ENCODE measurements around the gene GP2. TPM values are rescaled to one million over a fixed set of nuclear protein-coding genes. Genes with fewer than 3 reads are reported as not detected.
"Not testable (repeated sequence)": the region's sequence is repeated elsewhere in the genome, so short reads cannot be mapped to it uniquely, and the experiment has no call there.

Gene GP2
- polyA plus RNA-seq, 3 donors from 2014 or later: not detected

DNA sequence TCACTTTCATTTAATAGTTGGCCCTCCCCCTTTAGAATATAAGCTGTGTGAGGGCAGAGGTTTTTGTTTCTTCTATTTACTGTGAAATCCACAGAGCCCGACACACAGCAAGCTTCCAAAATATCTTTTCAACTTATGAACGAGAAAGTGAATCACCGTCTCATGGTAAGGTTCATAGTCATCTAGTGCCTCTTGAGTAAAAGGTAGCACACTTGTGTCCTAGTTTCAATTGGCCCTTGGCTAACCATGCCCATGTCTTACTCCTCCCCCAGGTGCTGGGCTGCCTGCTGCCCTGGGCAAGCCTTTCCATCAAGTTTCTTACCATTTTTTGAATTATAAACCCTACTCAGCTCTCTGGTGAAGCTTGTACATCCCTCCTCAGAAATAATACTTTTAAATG is 12.4 kb upstream of the GP2 start:
- DNase-seq: no peak
- H3K4me1 Mint-ChIP-seq: no peaks in the 10 kb centered on the region
- H3K9me3 Mint-ChIP-seq: no peaks in the 10 kb centered on the region
- H3K36me3 Mint-ChIP-seq: no peaks in the 10 kb centered on the region
- H3K27ac Mint-ChIP-seq: no peak overlapping the region
- no peak overlapping the region for H3K4me3 Mint-ChIP-seq
- peaks cover 0 to 6% (median 5%) of the 10 kb centered on the region in 3 donors for H3K27me3 Mint-ChIP-seq (ENCODE audit: low read depth in 3 of 3)

DNA sequence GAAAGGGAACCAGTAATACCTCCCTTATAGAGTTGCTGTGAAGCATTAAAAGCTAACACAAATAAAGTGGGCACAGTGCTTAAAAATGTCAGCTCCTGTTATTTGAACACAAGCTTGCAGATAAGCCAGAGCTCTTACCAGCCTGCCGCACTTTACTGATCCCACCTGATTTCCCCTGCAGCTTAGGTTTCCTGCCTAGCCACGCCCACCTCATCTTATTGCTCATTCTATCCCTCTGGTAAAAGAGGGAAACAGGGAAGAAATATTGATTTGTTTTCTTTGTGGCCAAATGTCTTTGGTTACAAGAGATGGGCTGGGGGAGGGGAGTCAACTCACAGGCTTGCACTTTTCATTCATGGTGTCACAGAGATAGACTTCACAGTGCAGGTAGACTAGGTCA is 9.6 kb upstream of the GP2 start:
- H3K27me3 Mint-ChIP-seq (ENCODE audit: low read depth in 3 of 3): peaks cover 0 to 5% (median 5%) of the 10 kb centered on the region in 3 donors
- no peak for DNase-seq
- H3K4me3 Mint-ChIP-seq: no peak overlapping the region
- no peaks in the 10 kb centered on the region for H3K4me1 Mint-ChIP-seq
- H3K36me3 Mint-ChIP-seq: no peaks in the 10 kb centered on the region
- H3K27ac Mint-ChIP-seq: no peak overlapping the region
- no peaks in the 10 kb centered on the region for H3K9me3 Mint-ChIP-seq

DNA sequence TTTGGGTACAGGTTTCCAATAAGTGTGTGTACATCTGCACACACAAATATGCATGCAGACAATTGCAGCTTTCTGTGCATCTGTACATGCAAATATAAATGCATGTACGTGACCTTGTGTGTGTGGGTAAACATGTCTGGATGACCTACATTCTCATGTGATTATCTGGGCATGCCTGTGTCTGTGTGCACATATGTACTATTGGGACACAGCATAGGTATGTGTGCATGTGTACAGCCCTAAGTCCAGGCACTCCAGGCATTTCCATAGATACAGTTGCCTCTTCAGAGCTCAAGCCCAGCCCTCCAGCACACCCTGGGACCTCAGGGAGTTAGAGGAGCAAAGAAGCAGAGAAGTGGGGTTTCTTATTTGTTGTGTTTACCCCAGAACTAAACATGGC is 7.1 kb upstream of the GP2 start:
- Mint-ChIP-seq H3K27me3 (ENCODE audit: low read depth in 3 of 3) (peaks cover 0 to 7% (median 5%) of the 10 kb centered on the region in 3 donors), H3K4me1 (no peaks in the 10 kb centered on the region), H3K36me3 (no peaks in the 10 kb centered on the region), H3K4me3 (no peak overlapping the region), H3K27ac (no peak overlapping the region), H3K9me3 (no peaks in the 10 kb centered on the region)
- DNase-seq: no peak

DNA sequence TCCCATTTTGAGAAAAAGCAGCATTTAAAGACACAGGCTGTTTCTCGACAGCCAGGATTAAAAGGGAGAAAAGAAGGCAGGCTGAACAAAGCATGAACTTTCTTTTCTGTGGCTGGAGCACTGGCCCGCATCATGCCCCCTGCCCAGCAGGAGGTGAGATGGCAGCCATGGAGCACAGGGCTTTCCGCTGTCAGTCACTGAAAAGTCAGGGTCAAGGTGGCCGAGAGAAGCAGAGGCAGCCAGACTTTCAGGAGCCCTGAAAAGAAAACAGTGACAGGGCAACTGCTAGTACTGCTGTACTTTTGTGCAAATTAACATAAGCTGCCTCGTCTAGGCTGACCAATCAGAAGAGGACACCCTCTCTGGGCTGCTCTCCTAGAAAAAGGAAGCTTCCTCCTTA is 5.8 kb upstream of the GP2 start:
- Mint-ChIP-seq H3K36me3 (no peaks in the 10 kb centered on the region), H3K4me1 (no peaks in the 10 kb centered on the region), H3K27ac (no peak overlapping the region), H3K27me3 (ENCODE audit: low read depth in 3 of 3) (peaks cover 0 to 7% (median 5%) of the 10 kb centered on the region in 3 donors), H3K4me3 (no peak overlapping the region), H3K9me3 (no peaks in the 10 kb centered on the region)
- no peak for DNase-seq

DNA sequence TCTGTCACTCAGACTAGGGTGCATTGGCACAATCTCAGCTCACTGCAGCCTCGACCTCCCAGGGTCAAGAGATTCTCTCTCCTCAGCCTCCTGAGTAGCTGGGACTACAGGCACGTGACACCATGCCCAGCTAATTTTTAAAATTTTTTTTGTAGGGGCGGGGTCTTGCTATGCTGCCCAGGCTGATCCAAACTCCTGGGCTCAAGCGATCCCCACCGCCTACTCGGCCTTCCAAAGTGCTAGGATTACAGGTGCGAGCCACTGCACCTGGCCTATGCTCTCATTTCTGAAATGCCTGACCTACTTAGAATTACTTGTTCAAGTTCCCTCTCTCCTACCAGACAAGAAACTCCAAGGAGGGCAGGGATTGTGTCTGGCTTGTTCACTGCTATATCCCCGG is 5.1 kb upstream of the GP2 start:
- H3K4me1 Mint-ChIP-seq: no peaks in the 10 kb centered on the region
- H3K36me3 Mint-ChIP-seq: no peaks in the 10 kb centered on the region
- DNase-seq: no peak
- H3K4me3 Mint-ChIP-seq: no peak overlapping the region
- H3K9me3 Mint-ChIP-seq: no peaks in the 10 kb centered on the region
- H3K27ac Mint-ChIP-seq: no peak overlapping the region
- H3K27me3 Mint-ChIP-seq (ENCODE audit: low read depth in 3 of 3): peaks cover 0 to 9% (median 1%) of the 10 kb centered on the region in 3 donors

DNA sequence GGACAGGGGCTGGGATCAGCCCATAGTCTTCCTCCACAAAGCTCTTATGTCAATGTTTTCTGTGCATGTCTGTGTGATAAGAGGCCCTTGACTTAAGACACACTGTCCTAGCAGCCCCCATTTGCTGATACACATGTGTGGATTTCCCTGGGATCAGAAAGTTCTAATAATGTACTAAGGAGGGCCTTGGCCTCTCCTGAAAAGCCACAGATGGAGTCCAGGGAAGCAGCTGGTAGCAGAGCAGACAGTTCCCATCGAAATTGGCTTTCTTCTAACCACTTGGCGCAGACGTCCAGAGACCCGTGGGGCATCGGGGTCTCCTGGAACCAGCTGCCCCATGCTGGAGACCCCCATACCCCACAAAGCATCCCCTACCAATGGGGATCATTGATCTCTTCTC is 4.3 kb upstream of the GP2 start:
- no peaks in the 10 kb centered on the region for H3K9me3 Mint-ChIP-seq
- no peak for DNase-seq

DNA sequence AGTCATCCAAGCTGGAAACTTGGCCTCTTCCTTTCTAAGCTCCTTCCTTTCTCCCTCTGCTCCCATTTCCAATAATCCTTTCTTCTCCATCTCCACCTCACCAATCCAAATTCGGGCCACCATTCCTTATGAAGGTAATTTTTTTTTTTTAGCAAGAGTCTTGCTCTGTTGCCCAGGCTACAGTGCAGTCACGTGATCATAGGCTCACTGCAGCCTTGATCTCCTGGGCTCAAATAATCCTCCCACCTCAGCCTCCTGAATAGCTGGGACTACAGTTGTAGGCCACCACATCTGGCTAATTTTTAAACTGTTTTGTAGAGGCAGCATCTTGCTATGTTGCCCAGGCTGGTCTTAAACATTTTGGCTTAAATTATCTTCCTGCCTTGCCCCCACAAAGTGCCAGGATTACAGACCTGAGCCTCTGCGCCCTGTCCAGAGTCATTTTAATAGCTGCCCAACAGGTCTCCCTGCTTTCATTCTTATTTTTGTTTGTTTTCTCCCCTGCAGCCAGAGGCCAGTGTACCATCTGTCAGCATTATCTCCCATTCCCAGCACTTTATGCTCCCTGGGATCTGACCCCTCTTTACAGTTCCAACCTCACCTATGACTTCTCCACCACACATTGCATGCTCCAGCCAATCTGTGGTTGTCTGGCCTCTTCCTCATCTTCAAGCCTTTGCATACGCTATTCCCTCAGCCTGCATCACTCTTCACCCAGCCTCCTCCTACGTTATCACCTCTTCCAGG is 2.3 kb upstream of the GP2 start:
- Mint-ChIP-seq H3K9me3 (no peaks in the 10 kb centered on the region), H3K36me3 (no peaks in the 10 kb centered on the region), H3K4me1 (no peaks in the 10 kb centered on the region), H3K27me3 (ENCODE audit: low read depth in 3 of 3) (peaks cover 0 to 6% (median 4%) of the 10 kb centered on the region in 3 donors), H3K4me3 (no peak overlapping the region), H3K27ac (no peak overlapping the region)
- DNase-seq: no peak

More for the DNA sequence above, 4.3 kb upstream of the GP2 start:
- Mint-ChIP-seq H3K36me3 (no peaks in the 10 kb centered on the region), H3K4me3 (no peak overlapping the region), H3K27ac (no peak overlapping the region), H3K4me1 (no peaks in the 10 kb centered on the region), H3K27me3 (ENCODE audit: low read depth in 3 of 3) (peaks cover 0 to 9% (median 0%) of the 10 kb centered on the region in 3 donors)

DNA sequence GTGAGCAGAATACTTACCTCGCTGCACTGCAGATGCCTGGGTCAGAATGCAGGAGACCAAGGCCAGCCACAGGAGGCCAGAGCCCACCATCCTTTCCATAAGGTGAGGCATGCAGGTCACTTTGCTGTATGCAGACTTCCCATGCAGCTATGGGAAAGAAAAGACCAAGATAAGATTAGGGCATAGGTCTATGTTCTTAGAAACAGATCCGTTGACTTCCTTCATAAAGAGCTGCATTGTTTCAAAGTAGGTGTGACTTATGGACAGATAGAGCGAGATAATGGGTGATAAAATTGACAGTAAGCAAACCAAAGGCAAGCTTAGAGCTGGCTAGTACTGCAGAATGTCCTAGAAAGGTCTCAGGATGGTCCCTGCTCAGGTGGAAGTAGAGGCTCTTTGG is 992 bp downstream of the GP2 start:
- DNase-seq: no peak
- peaks cover 2 to 8% (median 6%) of the 10 kb centered on the region in 3 donors for H3K27me3 Mint-ChIP-seq (ENCODE audit: low read depth in 3 of 3)
- H3K4me3 Mint-ChIP-seq: no peak overlapping the region
- no peaks in the 10 kb centered on the region for H3K4me1 Mint-ChIP-seq
- peaks cover 0 to 2% (median 0%) of the 10 kb centered on the region in 6 donors for H3K9me3 Mint-ChIP-seq
- H3K36me3 Mint-ChIP-seq: no peaks in the 10 kb centered on the region
- no peak overlapping the region for H3K27ac Mint-ChIP-seq

DNA sequence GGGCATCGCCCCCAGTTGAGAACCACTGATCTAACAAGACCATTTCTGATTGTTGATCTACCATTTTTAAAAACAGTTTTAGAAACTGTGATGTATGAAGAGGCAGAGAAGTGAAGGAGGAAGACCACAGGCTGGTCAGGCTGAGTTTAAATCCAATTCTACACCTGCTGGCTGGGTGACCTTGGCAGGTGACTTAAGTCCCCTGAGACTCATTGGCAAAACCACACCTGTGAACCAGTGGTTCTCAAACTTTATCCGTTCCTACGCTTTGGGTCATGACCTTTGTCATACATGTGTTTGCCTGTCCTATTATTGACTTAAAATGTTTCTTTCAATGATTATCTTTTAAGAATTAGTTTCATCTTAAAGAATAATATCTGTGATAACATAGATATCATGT is 2.3 kb downstream of the GP2 start:
- Mint-ChIP-seq H3K27ac (no peak overlapping the region), H3K4me1 (no peaks in the 10 kb centered on the region), H3K4me3 (no peak overlapping the region), H3K36me3 (no peaks in the 10 kb centered on the region), H3K9me3 (peaks cover 0 to 2% (median 0%) of the 10 kb centered on the region in 6 donors), H3K27me3 (ENCODE audit: low read depth in 3 of 3) (peaks cover 2 to 9% (median 8%) of the 10 kb centered on the region in 3 donors)
- DNase-seq: no peak

DNA sequence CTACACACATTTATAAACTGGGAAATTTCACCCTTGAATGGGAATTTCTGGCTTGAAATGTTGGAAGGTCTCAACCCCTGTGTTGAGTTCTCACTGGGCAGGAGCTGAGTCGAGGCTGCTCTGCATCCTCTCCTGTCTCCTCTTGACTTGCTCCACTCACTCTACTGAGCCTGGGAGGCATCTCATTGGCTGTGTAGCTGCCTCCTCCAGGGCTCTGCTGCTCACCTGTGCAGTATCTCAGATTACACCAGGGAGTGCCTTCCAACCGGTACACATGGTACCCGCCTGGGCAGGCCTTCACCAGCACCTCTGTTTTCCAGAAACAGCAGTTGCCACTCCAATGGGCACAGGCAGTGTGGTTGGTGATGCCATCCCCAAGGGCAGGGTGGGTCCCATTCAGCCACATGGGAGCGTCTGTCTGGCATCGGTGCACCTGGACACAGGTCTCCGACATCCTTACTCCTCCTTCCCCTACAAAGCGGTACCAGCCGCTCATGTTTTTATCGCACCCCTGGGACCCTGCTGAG is 3.7 kb downstream of the GP2 start:
- DNase-seq: no peak
- no peak overlapping the region for H3K27ac Mint-ChIP-seq
- peaks cover 3 to 9% (median 8%) of the 10 kb centered on the region in 3 donors for H3K27me3 Mint-ChIP-seq (ENCODE audit: low read depth in 3 of 3)
- H3K4me1 Mint-ChIP-seq: no peaks in the 10 kb centered on the region
- H3K4me3 Mint-ChIP-seq: no peak overlapping the region
- no peaks in the 10 kb centered on the region for H3K36me3 Mint-ChIP-seq
- H3K9me3 Mint-ChIP-seq: peaks cover 0 to 2% (median 0%) of the 10 kb centered on the region in 6 donors

DNA sequence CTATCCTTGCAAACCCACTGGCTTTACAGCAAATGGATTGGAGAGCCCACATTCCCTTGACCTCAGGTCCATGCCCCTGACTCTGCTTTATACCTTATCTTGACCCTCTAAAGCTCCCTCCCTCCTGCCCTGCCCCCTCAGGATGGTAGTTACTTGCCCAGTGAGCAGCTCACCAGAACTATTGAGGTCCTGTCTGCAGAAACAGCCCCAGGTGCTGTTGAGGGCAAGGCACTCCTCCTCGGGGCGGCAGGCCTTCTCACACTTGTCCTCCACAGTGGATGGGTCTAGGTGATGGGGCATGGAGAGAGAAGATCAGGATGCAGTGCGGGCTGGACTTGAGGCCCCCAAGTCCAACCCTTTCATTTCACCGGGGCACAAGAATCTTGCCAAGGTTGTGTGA is 4.6 kb downstream of the GP2 start:
- Mint-ChIP-seq H3K36me3 (no peaks in the 10 kb centered on the region), H3K9me3 (peaks cover 0 to 2% (median 0%) of the 10 kb centered on the region in 6 donors), H3K27ac (no peak overlapping the region), H3K4me1 (no peaks in the 10 kb centered on the region), H3K27me3 (ENCODE audit: low read depth in 3 of 3) (peaks cover 4 to 9% (median 6%) of the 10 kb centered on the region in 3 donors), H3K4me3 (no peak overlapping the region)
- DNase-seq: no peak

DNA sequence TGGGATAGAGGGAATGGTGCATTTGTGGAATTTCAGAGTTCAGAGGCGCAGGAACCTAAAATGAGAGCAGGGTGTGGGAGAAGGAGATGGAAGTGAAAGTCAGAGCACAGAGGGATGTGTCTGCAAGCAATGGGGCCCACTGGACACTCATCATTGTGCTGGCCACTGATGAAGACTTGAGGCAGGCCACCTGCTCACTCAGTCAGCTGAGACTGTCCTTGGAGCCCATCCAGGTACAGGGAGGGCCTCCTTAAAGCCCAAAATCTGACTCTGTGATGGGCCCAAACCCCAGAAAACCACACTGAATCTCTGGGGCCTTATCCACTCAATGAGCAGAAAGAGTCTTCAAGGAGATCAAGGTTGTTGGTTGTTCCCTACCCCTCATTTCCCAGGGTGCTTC is 5.6 kb downstream of the GP2 start:
- peaks cover 0 to 2% (median 0%) of the 10 kb centered on the region in 6 donors for H3K9me3 Mint-ChIP-seq
- no peak for DNase-seq
- no peak overlapping the region for H3K4me3 Mint-ChIP-seq
- no peaks in the 10 kb centered on the region for H3K4me1 Mint-ChIP-seq
- no peaks in the 10 kb centered on the region for H3K36me3 Mint-ChIP-seq
- H3K27ac Mint-ChIP-seq: no peak overlapping the region
- peaks cover 4 to 9% (median 5%) of the 10 kb centered on the region in 3 donors for H3K27me3 Mint-ChIP-seq (ENCODE audit: low read depth in 3 of 3)

DNA sequence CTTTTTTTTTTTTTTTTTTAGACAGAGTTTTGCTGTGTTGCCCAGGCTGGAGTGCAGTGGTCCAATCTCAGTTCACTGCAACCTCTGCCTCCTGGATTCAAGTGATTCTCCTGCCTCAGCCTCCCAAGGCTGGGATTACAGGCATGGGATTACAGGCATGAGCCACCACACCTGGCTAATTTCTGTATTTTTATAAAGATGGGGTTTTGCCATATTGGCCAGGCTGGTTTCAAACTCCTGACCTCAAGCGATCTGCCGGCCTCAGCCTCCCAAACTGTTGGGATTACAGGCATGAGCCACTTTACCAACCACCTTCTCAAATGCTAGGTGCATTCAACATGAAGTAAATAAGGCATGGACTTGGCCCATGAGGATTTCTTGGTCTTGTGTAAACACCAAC is 6.3 kb downstream of the GP2 start:
- not testable (repeated sequence) for H3K27ac Mint-ChIP-seq; H3K4me1 Mint-ChIP-seq; DNase-seq; H3K4me3 Mint-ChIP-seq; H3K9me3 Mint-ChIP-seq; H3K36me3 Mint-ChIP-seq; H3K27me3 Mint-ChIP-seq (ENCODE audit: low read depth in 3 of 3)

DNA sequence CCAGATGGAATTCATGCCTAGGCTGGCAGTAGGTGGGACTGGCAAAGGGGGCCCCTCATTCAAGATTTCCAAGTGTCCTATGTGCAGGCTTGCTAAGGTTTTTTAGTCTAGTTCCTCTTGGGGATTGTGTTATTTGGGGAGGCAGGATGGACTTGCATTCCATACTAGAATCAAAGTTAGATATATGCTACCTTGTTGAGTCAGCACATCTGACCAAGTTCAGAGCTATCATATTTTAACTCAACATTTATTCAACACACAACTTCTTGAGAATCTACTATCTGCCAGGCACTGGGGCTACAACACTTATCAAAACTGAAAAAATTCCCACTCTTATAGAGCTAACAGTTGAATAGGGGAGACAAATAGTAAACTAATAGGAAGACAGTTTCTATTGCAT is 6.7 kb downstream of the GP2 start:
- H3K27ac Mint-ChIP-seq: no peak overlapping the region
- no peak overlapping the region for H3K4me3 Mint-ChIP-seq
- peaks cover 0 to 2% (median 0%) of the 10 kb centered on the region in 6 donors for H3K9me3 Mint-ChIP-seq
- no peaks in the 10 kb centered on the region for H3K36me3 Mint-ChIP-seq
- peaks cover 4 to 5% (median 5%) of the 10 kb centered on the region in 3 donors for H3K27me3 Mint-ChIP-seq (ENCODE audit: low read depth in 3 of 3)
- H3K4me1 Mint-ChIP-seq: no peaks in the 10 kb centered on the region
- DNase-seq: no peak

DNA sequence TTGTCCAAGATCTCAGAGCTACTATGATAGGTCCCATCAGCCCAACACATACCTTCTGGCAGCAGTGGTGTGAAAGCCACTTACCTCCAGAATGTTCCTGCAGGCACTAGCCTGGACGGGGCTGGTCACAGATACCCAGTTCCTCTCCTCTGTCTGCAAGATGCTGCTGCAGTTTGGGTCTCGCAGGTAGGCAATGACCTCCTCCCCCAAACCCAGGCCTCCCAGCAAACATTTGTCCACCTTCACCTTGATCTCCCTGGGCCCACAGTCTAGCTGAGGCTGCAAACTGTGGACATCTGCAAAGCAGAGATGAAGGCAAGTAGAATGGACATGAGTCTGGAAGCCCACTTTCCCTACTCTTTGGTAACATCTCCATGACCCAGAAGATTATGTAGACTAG is 7.1 kb downstream of the GP2 start:
- no peak for DNase-seq
- Mint-ChIP-seq H3K36me3 (no peaks in the 10 kb centered on the region), H3K4me3 (no peak overlapping the region), H3K27me3 (ENCODE audit: low read depth in 3 of 3) (peaks cover 4 to 5% (median 5%) of the 10 kb centered on the region in 3 donors), H3K9me3 (peaks cover 0 to 2% (median 0%) of the 10 kb centered on the region in 6 donors), H3K27ac (no peak overlapping the region), H3K4me1 (no peaks in the 10 kb centered on the region)
